ENCODE measurements around the gene RRP1B.
"Not testable (repeated sequence)": the region's sequence is repeated elsewhere in the genome, so short reads cannot be mapped to it uniquely, and the experiment has no call there.

RRP1B gene

DNA sequence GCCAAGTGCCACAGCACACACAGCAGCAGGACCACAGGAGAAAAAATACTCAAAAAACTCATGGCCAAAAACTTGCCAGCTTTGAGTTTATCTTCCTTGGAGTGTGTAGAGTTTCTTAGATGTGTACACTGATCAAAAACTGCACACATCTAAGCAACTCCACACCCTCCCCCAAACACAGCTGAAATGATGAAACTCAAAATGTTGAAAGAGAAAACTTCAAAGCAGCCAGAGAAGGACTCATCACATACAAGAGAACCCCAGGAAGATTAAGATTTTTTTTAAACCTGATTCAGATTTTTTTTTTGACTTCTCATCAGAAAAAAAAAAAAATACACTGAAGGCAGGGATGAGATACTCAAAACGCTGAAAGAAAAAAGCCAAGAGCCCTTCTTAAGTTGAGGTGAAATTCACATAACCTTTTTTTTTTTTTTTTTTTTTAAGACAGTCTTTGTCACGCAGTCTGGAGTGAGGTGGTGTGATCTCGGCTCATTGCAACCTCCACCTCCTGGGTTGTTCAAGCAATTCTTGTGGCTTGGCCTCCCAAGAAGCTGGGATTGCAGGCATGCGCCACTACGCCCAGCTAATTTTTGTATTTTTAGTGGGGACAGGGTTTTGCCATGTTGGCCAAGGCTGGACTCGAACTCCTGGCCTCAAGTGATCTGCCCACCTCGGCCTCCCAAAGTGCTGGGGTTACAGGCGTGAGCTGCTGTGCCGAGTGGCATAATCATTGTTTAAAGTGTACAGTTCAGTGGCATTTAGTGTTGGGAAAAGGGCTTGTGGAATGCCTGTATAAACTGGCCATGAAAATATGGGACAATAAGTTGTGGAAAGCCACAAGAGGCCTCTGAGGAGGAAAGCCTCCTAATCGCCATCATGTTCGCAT, 38.6 kb downstream of the RRP1B start:
- FAIRE-seq = no peak
- DNase-seq (ENCODE audit: insufficient read length, low spot score) = no peak

DNA sequence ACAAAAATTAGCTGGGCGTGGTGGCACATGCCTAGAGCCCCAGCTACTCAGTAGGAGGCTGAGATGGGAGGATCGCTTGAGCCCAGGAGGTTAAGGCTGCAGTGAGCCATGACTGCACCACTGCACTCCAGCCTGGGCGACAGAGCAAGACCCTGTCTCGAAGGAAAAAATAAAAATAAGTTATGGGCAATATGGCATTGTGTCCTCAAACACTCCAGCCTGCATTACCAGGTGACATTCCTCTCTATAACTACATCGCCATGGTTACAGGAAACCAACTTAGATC, 40.1 kb downstream of the RRP1B start:
- not testable (repeated sequence) for DNase-seq (ENCODE audit: insufficient read length, low spot score); FAIRE-seq

DNA sequence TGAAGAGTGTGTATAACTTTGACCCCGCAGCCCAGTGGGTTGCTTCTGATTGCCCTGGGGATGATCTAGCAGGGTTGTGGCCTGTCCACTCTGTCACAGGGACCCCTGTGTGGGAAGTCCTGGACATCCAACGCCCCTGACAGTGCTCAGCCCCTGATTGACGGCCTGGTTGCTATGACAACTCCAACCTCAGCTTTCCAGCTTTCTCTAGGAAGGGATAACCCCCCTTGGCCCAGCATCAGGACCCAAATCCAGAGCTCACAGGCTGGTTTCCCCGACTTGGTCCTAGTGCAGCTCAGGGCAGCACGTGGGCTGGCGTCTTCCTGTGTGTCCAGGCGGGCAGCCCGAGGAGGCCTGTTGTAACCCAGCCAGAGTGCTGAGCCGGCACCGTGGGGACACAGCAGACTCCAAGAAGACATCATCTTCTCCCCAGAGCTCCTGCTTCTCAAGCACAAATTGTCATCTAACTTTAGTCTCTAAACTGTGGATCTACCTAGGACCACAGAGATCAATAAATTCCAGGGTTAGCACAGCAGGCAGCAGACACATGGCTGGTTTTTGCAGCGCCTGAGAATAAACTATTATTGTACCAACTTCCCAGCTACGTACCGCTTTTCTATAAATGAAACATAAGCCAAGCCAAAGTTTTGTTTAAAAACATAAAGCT, 40.7 kb downstream of the RRP1B start:
- no peak for FAIRE-seq
- no peak for DNase-seq (ENCODE audit: insufficient read length, low spot score)

DNA sequence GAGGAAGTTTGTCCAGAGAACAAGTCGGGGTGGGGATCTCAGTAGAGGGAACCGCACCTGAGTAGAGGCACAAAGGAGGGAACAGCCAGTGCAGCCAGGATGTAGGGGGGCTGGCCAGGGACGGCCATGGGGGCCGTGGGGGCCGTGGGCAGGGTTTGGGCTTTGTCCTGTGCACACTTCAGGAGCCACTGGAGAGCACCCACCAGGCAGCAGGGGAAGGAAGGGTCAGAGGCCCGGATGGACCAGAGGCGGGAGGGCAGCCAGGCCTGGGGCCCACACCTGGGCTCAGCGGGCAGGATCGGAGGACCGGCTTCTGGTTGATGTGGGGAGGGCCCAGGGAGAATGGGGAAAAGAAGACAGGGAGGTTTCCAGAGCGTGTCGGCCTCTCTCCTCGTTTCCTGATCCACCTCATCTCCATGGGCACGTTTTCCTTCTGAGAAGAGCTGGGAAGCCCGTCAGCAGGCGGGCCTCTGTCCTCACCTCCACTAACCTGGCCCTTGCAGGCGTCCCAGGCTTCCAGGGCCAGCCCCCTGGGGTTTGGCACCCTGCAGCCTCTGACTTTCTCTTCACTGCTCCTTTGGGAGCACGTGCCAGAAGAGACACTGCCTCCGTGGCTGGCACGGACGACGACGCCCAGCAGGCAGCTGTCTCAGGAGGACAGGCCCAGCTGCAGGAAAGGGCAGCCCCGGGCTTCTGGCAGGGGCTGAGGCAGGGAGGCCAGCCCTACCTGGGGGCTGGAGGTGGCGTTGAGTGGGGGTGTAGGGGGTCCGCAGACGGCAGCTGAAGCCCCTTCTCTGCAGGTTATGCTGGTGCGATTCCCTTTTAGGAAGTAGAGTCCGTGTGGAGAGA, 42.8 kb downstream of the RRP1B start:
- DNase-seq (ENCODE audit: insufficient read length, low spot score) = no peak
- no peak for FAIRE-seq

DNA sequence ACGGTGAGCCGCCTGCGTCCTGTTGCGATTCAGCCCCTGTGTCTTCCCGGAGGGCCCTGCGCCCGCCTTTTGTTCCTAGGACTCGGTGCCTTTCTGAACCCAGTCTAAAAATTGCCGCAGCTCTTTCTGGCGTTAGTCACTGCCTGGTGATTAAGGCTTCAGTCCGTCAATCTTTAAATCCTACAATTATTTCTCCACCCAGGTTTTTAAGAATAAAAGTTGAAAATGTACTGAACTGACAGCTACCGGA, 43.4 kb downstream of the RRP1B start:
- DNase-seq (ENCODE audit: insufficient read length, low spot score) (no peak), FAIRE-seq (no peak)

DNA sequence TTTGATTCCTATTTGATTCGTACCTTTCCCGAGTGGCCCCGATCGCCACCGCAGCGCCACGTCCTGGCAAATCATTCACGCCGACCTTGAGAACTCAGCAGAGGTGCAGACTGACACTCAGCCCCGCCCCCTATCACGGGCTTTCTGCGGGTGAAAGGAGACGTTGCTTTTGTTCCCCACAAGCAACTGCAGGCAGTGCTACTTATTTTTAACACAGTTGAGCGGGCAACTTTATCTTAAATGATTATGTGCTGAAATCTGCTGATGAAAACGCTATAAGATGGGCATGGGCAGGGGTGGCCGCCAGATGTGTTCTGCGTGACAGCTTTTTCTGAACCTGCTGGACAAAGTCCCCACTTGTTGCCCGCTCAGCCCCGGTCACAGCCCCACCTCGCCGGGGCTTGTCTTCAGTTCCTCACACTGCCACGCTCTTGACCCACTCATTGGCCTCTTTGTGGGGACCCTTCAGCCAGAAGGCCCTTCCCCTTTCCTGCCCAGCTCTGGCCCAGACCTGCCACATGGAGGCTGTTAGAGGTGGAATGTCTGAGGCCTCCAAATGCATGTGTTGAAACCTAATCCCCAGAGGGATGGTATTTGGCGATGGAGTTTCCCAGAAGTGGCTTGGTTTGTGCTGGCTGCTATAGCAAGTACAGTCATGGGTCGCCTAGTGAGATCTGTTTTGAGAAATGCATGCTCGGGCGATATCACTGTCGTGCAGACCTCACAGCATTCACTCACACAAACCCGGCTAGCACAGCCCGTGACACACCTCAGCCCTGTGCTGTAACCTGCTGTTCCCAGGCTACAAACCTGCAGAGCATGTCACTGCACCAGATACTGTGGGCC, 43.9 kb downstream of the RRP1B start:
- DNase-seq (ENCODE audit: insufficient read length, low spot score) (no peak), FAIRE-seq (no peak)

DNA sequence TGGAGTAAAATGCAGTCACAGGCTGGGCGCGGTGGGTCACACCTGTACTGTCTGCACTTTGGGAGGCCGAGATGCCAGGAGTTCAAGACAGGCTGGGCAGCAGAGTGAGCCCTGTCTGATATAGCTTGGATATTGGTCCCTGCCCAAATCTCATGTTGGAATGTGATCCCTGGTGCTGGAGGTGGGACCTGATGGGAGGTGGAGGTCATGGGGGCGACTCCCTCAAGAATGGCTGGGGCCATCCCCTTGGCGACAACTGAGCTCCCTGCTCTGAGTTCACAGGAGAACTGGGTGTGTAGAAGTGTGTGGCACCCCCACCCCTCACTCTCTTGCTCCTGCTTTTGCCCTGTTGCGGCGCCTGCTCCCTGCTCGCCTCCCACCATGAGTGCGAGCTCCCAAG, 48.1 kb downstream of the RRP1B start:
- FAIRE-seq (no peak), DNase-seq (ENCODE audit: insufficient read length, low spot score) (no peak)

DNA sequence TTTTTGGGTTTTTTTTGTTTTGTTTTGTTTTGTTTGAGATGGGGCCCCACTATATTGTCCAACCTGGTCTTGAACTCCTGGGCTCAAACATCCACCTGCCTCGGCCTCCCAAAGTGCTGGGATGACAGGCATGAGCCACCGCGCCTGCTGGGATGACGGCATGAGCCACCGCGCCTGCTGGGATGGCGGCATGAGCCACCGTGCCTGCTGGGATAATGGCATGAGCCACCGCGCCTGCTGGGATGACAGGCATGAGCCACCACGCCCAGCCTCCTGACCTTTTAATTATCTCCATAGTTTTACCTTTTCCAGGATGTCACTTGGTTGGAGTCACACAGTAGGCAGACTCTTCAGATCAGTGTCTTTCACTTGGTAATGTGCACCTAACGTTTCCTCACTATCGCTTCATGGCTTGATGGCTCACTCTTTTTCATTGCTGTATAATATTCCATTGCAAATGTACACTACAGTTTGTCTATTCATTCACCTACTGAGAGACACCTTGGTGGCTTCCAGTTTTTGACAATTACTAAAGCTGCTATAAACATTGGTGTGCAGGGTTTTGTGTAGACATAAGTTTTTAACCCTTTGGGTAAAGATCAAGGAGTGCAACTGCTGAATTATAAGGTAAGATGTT, 49.5 kb downstream of the RRP1B start:
- FAIRE-seq (no peak), DNase-seq (ENCODE audit: insufficient read length, low spot score) (no peak)

DNA sequence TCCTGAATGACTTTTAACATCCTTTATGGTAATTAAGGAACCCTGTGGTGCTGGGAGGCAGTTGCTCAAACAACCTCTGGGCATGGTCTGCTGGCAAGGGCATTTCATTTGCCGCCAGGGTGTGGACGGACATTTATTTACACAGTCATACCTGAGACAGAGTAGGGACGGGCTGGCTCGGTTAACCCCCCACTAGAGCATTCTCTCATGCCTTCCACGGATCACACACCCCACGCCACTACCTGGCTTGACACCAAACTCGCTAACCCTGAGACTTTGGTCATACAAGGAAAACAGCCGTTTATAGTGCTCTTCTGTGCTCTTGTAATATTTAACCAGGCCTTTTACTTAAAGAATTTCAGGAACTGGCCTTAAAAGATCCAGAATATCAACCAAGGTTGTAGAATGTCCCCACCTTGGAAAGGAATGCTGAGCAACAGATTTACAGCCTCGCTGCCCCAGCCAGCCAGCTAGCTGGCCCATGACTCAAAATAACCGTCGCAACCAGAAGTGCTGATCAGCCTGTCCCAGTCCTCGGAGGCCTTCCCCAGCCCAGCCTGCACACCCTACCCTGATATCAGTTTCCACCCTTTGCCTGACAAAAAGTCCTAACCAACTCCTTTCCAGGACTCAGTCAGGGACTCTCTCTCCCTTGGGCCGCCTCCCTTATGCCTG, 53.0 kb downstream of the RRP1B start:
- FAIRE-seq (no peak), DNase-seq (ENCODE audit: insufficient read length, low spot score) (no peak)

DNA sequence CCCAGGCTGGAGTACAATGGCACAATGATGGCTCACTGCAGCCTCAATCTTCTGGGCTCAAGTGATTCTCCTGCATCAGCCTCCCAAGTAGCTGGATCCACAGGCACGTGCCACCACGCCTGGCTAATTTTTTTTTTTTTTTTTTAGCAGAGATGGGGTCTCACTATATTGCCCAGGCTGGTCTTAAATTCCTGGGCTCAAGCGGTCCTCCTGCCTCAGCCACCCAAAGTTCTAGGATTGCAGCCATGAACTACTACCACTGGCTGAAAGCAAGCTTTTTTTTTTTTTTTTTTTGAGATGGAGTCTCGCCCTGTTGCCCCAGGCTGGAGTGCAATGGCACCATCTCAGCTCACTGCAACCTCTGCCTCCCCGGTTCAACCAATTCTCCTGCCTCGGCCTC, 53.8 kb downstream of the RRP1B start:
- FAIRE-seq; DNase-seq (ENCODE audit: insufficient read length, low spot score): not testable (repeated sequence)

DNA sequence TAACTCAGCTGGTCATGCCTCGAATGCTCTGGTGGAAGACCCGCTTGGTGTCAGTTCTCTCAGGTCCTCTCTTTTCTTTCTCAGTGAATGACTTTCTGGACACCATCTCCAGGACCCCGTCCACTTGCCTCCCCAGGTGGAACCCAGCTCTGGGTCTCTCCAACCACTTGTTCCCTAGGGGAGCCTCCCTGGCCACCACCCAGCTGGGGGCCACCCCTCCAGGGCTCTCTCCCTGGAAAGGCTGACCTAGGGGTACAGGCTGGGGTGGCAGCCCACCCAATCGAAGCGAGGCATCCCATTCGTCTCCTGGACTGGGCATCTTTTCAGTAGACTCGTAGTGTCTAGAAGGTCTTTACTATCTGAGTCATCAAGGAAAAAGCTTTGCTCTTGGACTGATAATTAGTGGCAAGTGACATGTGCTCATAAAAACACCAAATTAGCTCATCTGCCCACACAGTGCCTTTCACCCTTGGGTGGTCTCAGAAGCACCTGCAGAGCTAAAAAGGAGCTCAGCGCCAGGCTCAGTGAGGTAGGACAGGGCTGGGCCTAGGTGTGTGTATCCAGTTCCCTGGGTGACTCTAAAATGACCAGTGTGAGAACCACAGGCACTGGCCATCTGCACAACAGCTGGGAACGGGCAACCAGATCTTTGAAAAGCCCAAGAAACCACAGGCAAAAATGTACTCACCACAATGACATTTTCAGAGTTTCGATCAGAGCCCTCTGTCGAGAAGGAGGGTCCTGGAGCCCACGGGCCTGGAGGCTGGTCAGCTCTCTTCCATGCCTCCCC, 57.2 kb downstream of the RRP1B start:
- FAIRE-seq (peak; percentile 87), DNase-seq (ENCODE audit: insufficient read length, low spot score) (peak; percentile 67)

DNA sequence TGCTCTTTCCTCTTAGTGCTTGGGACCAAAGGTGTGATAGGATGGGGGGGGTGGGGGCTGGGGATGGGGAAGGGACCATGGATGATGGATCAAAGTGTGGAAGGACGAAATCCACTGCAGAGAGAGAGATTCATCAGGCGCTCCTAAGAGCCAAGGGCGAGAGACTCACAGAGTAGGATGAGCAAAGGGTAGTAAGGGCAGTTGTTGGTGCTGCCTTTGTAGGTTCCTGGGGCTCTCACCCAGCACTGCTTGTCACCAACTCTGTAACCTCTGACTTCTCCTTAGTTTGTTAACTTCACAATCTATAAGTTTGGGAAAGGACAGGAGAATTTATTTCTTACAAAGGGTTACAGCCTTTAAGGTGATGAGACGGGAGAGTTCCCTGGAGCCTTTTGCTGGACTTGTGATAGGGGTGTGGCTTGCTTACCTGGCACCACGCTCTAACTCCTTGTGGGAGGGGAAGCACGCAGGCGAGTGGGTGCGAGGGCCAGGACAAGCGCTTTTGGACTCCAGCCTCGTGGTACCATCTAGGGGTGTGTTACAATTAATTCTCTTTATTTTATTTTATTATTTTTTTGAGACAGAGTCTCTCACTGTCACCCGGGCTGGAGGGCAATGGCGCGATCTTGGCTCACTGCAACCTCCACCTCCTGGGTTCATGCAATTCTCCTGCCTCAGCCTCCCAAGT, 58.0 kb downstream of the RRP1B start:
- peak; percentile 21 for FAIRE-seq
- DNase-seq (ENCODE audit: insufficient read length, low spot score) = no peak

DNA sequence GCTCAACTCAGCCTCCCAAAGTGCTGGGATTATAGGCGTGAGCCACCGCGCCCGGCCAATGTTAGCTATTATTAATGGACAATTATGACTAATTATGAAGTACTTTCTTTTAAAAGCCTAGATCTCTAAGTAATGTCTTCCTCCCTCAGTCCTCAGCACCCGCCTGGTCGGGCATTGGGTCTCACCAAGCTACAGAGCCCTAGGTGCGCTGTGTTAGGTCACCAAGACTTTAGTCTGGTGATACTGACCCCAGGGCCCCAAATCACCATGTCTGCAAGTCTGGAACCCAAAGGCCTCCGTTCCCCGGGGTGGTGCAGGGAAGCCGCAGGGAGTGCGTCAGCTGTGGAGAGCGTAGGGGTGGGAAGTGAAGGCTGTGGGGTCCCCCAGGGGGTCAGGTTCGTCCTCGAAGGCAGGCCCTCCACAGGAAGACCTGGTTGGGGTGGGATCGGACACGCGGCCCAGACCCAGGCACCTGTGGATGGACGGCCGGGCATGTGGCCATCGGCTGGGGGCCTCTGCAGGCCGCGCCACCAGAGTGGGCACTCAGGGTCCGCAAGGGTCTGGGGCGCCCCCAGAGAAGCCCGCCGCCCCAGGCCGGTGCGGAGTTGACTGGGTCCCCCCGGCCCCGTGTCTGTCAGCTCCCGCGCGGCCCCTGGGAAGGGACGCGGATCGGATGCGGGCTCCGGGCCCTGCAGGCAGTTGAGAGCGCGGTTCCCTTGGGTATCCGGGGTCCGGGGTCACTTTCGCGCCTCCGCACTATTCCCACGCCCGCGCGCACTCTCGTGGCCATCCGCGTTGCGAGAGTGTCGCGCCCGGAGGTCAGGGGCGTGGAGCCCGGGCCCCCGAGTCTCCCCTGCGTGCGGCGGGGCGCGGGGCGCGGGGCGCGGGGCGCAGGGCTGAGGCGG, 58.9 kb downstream of the RRP1B start:
- DNase-seq (ENCODE audit: insufficient read length, low spot score) (no peak), FAIRE-seq (no peak)

DNA sequence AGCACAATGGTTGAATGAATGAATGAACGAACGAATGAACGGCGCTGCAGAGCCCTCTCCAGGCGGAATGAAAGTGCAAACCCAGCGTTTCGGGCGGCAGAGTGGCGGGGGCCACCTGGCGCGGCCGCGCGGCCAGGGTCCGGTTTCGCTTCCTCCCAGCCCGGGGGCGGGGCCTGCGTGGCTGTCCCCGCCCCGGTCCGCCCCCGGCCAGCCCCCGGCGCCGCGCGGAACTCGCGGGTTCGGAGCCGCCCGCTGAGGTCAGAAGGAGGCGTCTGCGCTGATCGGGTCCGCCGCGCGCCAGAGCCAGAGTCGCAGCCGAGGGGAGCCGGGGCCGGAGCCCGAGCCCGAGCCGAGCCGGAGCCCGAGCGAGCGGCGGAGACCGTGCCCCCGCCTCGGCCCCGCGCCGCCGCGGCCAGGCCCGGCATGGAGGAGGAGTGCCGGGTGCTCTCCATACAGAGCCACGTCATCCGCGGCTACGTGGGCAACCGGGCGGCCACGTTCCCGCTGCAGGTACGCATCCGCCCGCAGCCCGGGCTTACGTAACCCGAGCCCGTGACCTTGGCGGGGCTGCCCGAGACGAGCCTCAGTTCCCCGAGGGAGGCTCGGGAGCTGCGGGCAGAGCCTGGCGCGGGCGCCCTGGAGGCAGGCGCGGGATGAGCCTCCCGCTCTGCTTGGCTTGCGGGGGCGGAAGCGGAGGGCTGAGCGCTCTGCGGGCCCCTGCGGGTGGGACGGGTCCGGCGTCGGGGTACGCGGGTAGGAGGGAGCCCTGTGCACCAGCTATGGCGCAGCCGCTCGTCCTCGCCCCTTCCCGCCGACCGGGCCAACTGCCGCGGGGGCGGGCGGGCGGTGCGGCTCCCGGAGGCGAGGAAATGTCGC, 59.8 kb downstream of the RRP1B start, which contains the start of gene PDXK:
TSS of gene PDXK (plus strand) at position 258 of the 876 bp plus-strand sequence. CDS start at position 424, 166 bp downstream.
- FAIRE-seq (peak; percentile 59), DNase-seq (ENCODE audit: insufficient read length, low spot score) (peak; percentile 78)

DNA sequence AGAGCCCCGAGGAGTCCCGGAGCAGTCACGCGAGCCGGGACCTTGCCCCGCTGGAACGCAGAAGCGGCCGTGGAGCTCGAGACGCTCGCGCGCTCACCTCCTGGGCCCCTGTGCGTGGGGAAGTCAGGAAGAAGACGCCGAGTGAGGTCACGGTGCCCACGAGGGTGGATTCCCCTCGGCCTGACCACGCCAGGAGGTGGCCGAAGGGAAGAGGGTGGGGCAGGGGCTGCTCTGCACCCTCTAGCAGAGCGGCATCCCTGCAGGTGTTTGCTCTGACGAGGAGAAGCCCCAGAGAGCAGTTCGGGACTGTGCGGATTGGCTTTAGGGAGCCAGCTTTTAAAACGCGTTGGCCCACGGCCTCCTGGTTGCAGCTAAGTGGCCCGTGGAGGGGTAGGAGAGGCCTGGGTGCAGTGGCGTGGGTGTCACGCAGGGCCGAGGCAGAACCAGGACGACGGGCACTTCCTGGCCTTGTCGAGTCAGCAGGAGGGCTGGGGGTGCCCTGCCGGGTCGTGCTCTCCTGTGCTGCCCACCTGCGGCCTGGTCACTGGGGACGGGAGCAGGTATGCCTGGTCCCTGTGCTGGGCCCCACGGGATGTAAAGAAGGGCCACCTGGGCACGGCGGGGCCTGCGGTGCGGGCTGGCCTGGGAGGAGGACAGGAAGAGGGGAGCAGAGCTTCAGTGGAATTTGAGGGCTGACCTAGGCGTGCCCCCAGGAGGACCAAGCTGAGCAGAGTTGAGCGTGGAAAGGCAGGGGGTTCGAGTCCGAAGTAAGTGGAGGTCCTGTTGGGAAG, 60.6 kb downstream of the RRP1B start:
- DNase-seq (ENCODE audit: insufficient read length, low spot score) = no peak
- FAIRE-seq = no peak
